Keratinocyte (primary cell): ENCODE measurements around the gene ZNF148. TPM values are rescaled to one million over a fixed set of nuclear protein-coding genes. Genes with fewer than 3 reads are reported as not detected.

Source experiments
- DNase-seq: peaks from one replicate; pipeline ENCODE4 v3.0.0-alpha.2; 2011; ENCODE audit warnings: low read depth, missing footprints, low spot score
- FAIRE-seq: peaks from 2 replicates; lab custom pipeline; 2011; peaks lifted over from hg19 to GRCh38; lab: Jason Lieb, UNC
- H2AFZ ChIP-seq: 2 replicates; pipeline ENCODE4 v1.6.0; 2012; ENCODE audit warnings: low read length, control low read depth, inconsistent platforms; ENCODE audit not compliant: control insufficient read depth
- H3K27ac ChIP-seq: 2 replicates; pipeline ENCODE4 v1.5.1; 2011; ENCODE audit warnings: low read length; ENCODE audit not compliant: control insufficient read depth, insufficient read depth
- H3K27me3 ChIP-seq: 3 replicates; pipeline ENCODE4 v1.6.0; 2011; ENCODE audit warnings: low read length; ENCODE audit not compliant: control insufficient read depth, insufficient read depth; ENCODE audit errors: extremely low read depth
- H3K36me3 ChIP-seq, 2 experiments: 2 replicates in 1 of 2; 3 replicates in 1 of 2; pipeline ENCODE4 v1.5.1; 2011; ENCODE audit warnings: low read length in 2 of 2, mild to moderate bottlenecking in 1 of 2; ENCODE audit not compliant: control insufficient read depth in 2 of 2, insufficient read depth in 2 of 2; ENCODE audit errors: extremely low read depth in 1 of 2
- H3K4me1 ChIP-seq: 3 replicates; pipeline ENCODE4 v1.5.1; 2011; ENCODE audit warnings: low read length; ENCODE audit not compliant: control insufficient read depth, insufficient read depth; ENCODE audit errors: extremely low read depth
- H3K4me2 ChIP-seq: 3 replicates; pipeline ENCODE4 v1.6.0; 2011; ENCODE audit warnings: low read depth, low read length; ENCODE audit not compliant: control insufficient read depth, insufficient read depth; ENCODE audit errors: extremely low read depth
- H3K4me3 ChIP-seq, 3 experiments: fragments of 200-600 bp in 1 of 3; sonication (generic) in 1 of 3; 2 replicates in 2 of 3; 3 replicates in 1 of 3; pipeline ENCODE4 v1.5.1; 2011 to 2016; ENCODE audit warnings: low read length in 3 of 3, mild to moderate bottlenecking in 3 of 3, control low read depth in 2 of 3, inconsistent platforms in 1 of 3, low read depth in 1 of 3, mixed read lengths in 1 of 3, mixed run types in 1 of 3, moderate library complexity in 1 of 3; ENCODE audit not compliant: control insufficient read depth in 2 of 3, insufficient read depth in 2 of 3; ENCODE audit errors: extremely low read depth in 1 of 3
- H3K79me2 ChIP-seq: 2 replicates; pipeline ENCODE4 v1.6.0; 2012; ENCODE audit warnings: low read length; ENCODE audit not compliant: control insufficient read depth, insufficient read depth
- H3K9ac ChIP-seq: 3 replicates; pipeline ENCODE4 v1.6.0; 2011; ENCODE audit warnings: low read length; ENCODE audit not compliant: control insufficient read depth, insufficient read depth; ENCODE audit errors: extremely low read depth
- H3K9me1 ChIP-seq: 3 replicates; pipeline ENCODE4 v1.6.0; 2011; ENCODE audit warnings: low read length; ENCODE audit not compliant: control insufficient read depth, insufficient read depth; ENCODE audit errors: extremely low read depth
- H3K9me3 ChIP-seq: 2 replicates; pipeline ENCODE4 v1.5.1; 2012; ENCODE audit warnings: low read depth, low read length; ENCODE audit not compliant: control insufficient read depth
- H4K20me1 ChIP-seq: 3 replicates; pipeline ENCODE4 v1.6.0; 2011; ENCODE audit warnings: low read length; ENCODE audit not compliant: control insufficient read depth, insufficient read depth; ENCODE audit errors: extremely low read depth
- CTCF ChIP-seq, 3 experiments: IDR thresholded peaks in 1 of 3; conservative IDR thresholded peaks in 1 of 3; optimal IDR thresholded peaks in 1 of 3; 2 replicates in 2 of 3; 3 replicates in 1 of 3; pipeline versions ENCODE3 to v1.5.1; 2011; ENCODE audit warnings: low read length in 3 of 3, mild to moderate bottlenecking in 3 of 3, moderate library complexity in 2 of 3, control low read depth in 1 of 3, inconsistent platforms in 1 of 3; ENCODE audit not compliant: insufficient read depth in 2 of 3; ENCODE audit errors: extremely low read depth in 1 of 3
- EZH2 ChIP-seq: IDR thresholded peaks from one replicate; pipeline ENCODE4 v1.6.1; 2012; ENCODE audit warnings: inconsistent platforms, mild to moderate bottlenecking, low read length, moderate library complexity
- dilution Hi-C: fragments of 300-500 bp; cut with MboI; formaldehyde crosslinking; loops from one replicate; pipeline ENCODE4 v1.7.0; 2020; ENCODE audit warnings: low sequenced_read_pairs; ENCODE audit not compliant: extremely low pct_ligation_motif_present
- polyA plus RNA-seq, 5 experiments: library from polyadenylated mRNA; depleted of rRNA in 3 of 5; stranded (reverse) in 3 of 5; stranded (forward) in 1 of 5; unstranded in 1 of 5; fragments of >200 nt; gene quantifications; 1 replicate in 1 of 5; 2 replicates in 3 of 5; 3 replicates in 1 of 5; pipeline versions ENCODE4 v1.2.1 to v1.2.3, GENCODE V29; 2011 to 2012; ENCODE audit warnings: missing spikeins in 2 of 5, low read depth in 1 of 5, low replicate concordance in 1 of 5

The ZNF148 gene
- polyA plus RNA-seq, 1 donor (not counting 4 experiments of a cell fraction or from before 2014, with no cell fraction given) = 21.4 TPM

- dilution Hi-C loops = no loop called here
- no peak overlapping the region for H3K9ac ChIP-seq
- DNase-seq (no peak), FAIRE-seq (no peak)
- peaks cover 3% of the 10 kb centered on the region for H3K79me2 ChIP-seq
- no peaks in the 10 kb centered on the region for H4K20me1 ChIP-seq
- no peaks in the 10 kb centered on the region for H3K27me3 ChIP-seq
- H3K27ac ChIP-seq = no peak overlapping the region
- TF ChIP-seq EZH2 (no peak), CTCF (optimal IDR thresholded peaks at IDR 0.05 in 1 of 3, IDR thresholded peaks at IDR 0.05 in 1 of 3, conservative IDR thresholded peaks at IDR 0.05 in 1 of 3; ENCODE audit: extremely low read depth in 1 of 3, insufficient read depth in 2 of 3, low read length in 3 of 3) (no peak)
- no peak overlapping the region for H3K4me3 ChIP-seq
- H3K9me1 ChIP-seq = no peaks in the 10 kb centered on the region
- H3K4me2 ChIP-seq = no peak overlapping the region
- no peaks in the 10 kb centered on the region for H3K9me3 ChIP-seq
- peaks cover 1 to 5% of the 10 kb centered on the region in 2 experiments for H3K36me3 ChIP-seq
- H2AFZ ChIP-seq = no peak overlapping the region
- no peaks in the 10 kb centered on the region for H3K4me1 ChIP-seq
Measured at GRCh38 chr3:125267460-125267859, 107.7 kb downstream of the ZNF148 start.

DNA sequence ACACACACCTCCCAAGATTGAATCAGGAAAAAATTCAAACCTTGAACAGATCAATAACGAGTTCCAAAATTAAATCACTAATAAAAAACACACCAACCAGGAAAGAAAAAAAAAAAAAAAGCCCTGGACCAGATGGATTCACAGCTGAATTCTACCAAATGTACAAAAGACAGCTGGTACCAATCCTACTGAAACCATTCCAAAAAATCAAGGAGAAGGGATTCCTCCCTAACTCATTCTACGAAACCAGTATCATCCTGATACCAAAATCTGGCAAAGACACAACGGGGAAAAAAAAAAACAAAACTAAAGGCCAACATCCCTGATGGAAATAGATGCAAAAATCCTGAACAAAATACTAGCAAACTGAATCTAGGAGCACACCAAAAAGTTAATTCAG is 108.2 kb downstream of the ZNF148 start:
- no peak overlapping the region for H3K27ac ChIP-seq
- H3K36me3 ChIP-seq = peaks cover 1 to 3% of the 10 kb centered on the region in 2 experiments
- H3K4me2 ChIP-seq = no peak overlapping the region
- no peaks in the 10 kb centered on the region for H3K27me3 ChIP-seq
- no peak overlapping the region for H3K4me3 ChIP-seq
- H3K9me3 ChIP-seq = no peaks in the 10 kb centered on the region
- peaks cover 3% of the 10 kb centered on the region for H3K79me2 ChIP-seq
- no peak overlapping the region for H3K9ac ChIP-seq
- dilution Hi-C loops = no loop called here
- no peaks in the 10 kb centered on the region for H4K20me1 ChIP-seq
- H3K4me1 ChIP-seq = no peaks in the 10 kb centered on the region
- TF ChIP-seq EZH2 = no peak
- FAIRE-seq = no peak
- no peaks in the 10 kb centered on the region for H3K9me1 ChIP-seq
- no peak for DNase-seq
- no peak overlapping the region for H2AFZ ChIP-seq

DNA sequence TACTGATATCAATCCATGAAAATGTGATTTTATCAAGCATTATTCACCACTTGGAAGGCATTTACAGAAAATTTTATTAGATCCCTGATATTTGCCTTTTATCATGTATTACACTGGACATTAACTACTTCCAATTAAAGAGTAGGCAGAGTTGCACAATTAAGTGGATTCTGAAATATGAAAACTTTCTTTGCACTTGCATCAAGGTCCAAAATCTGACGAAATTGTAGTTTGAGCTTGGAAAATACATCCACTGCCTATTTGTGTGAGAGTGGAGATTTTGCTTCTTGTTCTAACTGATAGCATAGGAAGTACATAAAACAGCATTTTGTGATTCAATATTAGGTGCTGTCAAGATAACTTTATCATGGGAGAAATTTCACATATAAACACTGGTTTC is 113.0 kb downstream of the ZNF148 start:
- Histone ChIP-seq H3K79me2 (peaks cover under 1% of the 10 kb centered on the region), H3K9me3 (no peaks in the 10 kb centered on the region), H3K27me3 (no peaks in the 10 kb centered on the region), H4K20me1 (no peaks in the 10 kb centered on the region), H3K4me2 (no peak overlapping the region), H3K36me3 (peaks cover 0 to 3% of the 10 kb centered on the region in 2 experiments), H3K9ac (no peak overlapping the region), H3K27ac (no peak overlapping the region), H2AFZ (no peak overlapping the region), H3K9me1 (no peaks in the 10 kb centered on the region), H3K4me3 (no peak overlapping the region), H3K4me1 (no peaks in the 10 kb centered on the region)
- TF ChIP-seq CTCF (optimal IDR thresholded peaks at IDR 0.05 in 1 of 3, IDR thresholded peaks at IDR 0.05 in 1 of 3, conservative IDR thresholded peaks at IDR 0.05 in 1 of 3; ENCODE audit: extremely low read depth in 1 of 3, insufficient read depth in 2 of 3, low read length in 3 of 3) (no peak), EZH2 (no peak)
- FAIRE-seq (no peak), DNase-seq (no peak)
- dilution Hi-C loops = no loop called here
